ENCODE results near the gene BMPR2.
"Not testable (repeated sequence)": the region's sequence is repeated elsewhere in the genome, so short reads cannot be mapped to it uniquely, and the experiment has no call there.

- TF ChIP-seq CTCF, POLR2A (IDR thresholded peaks at IDR 0.05): not testable (repeated sequence)
Observed at GRCh38 chr2:202499841-202500240, 123.7 kb downstream of the BMPR2 start.

Measured in lower leg skin (tissue), 3 donors.